Stimulated activated CD4-positive, alpha-beta T cell treated with anti-CD3 and anti-CD28 coated beads, Interleukin-12 subunit alpha, Interleukin-12 subunit beta, amount 100 ng/mL, for 24 hours (primary cell): Measurements from ENCODE around the gene SLC46A3.
"Not testable (repeated sequence)": the region's sequence is repeated elsewhere in the genome, so short reads cannot be mapped to it uniquely, and the experiment has no call there.

Source experiments
- DNase-seq, 2 experiments: peaks; one replicate each; pipeline ENCODE4 v3.0.0-alpha.2; 2020; ENCODE audit warnings: low read depth in 2 of 2

SLC46A3 gene

DNA sequence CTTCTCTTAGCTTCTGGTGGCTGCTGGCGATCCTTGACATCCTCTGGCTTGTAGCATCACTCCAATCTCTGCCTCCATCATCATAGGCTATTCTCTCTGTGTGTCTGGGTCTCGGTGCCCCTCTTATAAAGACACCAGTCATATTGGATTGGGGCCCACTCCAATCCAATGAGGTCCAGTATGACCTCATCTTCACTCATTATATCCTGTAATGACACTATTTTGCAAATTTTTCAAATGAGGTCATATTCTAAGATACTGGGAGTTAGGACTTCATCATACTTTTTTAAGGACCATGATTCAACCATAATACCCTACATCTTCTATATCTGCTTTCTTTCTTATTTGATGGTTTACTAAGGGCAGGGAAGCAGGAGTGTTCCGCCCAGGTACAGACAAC lies 12.0 kb upstream of the SLC46A3 start:
- DNase-seq = no peak

DNA sequence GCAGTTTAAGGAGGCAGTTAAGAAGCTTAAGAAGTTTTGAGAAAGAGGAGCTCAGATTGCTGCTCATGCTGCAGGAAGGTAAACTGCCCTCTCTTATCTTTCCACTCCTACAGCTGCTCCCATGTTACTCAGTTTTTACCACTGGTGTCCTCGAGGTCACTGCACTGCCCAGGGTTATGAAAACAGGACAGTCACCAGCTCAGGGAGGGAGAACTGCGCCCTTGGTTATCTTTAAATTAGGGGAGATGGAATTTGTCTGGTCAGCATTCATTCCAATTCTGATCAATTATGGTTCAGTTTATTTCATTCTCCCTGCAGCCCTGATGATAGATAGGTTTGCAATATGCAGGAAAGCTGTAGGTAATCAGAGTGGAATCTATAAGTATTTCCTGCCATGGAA lies 10.8 kb upstream of the SLC46A3 start:
- DNase-seq = no peak

DNA sequence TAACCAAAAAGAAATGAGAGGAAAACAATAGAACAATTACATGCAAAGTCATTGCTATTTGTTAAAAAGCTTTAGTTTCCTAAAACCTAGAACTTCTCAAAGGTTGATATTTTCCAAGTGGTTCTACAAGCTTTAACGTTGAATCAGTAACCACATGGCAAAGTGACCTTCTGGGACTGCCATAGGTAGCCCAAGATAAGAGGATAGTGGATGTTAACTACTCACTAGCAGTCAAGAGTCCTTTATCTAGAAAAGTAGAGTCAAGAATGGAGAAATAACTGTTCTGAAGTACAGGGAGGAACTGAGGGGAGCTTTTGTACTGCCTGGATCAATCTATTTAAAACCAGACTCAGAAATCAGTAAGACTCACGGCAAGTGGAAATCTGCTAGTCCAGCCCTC lies 9.9 kb upstream of the SLC46A3 start:
- DNase-seq = no peak

DNA sequence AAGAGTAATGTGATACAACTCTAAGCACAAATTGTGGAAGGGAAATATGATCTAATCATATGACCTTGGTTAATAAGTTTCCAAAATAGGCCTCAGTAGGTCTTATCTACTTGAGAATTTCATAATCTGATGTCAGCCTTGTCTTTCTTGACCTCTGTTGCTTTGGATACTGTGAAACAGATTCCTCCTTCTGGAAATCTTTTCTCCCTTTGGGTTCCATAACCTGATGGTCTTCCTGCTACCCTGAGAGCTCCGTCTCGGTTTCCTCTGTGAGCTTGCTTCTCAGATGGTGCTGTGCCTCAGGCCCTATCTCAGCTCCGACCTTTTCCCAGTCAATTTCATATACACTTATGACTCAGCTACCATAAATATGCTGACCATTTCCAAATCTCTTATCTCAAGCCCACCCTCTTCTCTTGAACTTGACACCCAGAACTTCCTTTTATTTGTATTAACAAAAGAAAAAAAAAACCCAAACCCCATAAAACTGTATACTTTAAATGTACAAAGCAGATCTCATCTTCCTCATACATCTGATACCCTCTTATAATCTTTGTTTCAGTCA lies 6.4 kb upstream of the SLC46A3 start:
- no peak for DNase-seq

DNA sequence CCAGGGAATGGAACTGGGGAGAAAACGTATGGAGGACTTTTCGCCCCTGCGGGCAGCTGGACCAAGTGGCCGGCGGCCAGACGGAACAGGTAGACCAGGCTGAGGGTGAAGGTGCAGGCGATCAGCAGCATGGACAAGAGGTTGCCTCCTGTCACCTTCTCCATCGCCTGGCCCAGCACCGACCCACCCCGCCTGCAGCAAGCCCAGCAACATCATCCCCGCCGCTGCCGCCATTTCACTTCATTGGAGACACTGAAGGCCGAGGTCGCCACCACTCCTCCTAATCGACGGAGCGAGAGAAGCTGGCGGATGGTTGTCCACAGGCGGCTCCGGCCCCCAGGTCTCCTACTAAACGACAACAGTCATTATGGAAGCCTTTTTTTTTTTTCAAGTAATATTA lies 5.0 kb upstream of the SLC46A3 start:
- DNase-seq = no peak

DNA sequence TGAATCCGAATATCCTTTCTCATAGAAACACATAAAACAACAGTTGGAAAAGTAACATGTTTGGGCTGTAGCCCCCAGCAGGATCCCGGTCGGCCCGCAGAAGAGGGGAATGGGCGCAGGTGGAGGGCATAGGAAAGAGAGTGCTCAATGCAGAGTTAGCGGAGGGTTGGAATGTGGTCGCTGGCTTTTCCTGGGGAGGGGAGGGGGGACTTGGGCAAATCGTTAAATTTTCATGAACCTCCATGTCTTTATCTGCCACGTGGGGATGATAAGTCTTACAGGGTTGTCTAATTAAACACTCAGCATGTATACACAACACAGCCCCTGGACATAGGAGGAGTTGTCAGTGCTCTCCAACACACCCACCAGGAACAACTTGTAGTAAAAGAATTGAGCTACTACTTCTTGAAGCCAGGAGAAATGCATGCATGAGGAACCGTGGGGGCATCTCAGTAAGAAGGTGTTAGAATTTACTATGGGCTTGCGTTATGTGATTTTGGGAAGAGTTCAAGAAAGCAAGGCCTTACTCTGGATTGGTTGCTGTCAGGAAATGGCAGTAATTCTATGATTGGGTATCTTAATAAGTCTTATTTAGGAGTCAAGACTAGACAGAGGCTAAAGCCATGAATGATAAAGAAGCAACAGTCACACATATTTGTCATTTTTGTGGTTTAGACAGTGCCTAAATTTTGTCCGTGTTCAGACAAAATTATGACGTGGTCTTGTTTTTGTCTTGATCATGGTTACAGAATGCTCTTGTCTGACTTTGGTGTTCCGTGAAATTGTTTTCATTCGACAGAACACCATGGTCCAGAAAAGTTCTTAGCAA lies 671 bp upstream of the SLC46A3 start:
- no peak for DNase-seq

DNA sequence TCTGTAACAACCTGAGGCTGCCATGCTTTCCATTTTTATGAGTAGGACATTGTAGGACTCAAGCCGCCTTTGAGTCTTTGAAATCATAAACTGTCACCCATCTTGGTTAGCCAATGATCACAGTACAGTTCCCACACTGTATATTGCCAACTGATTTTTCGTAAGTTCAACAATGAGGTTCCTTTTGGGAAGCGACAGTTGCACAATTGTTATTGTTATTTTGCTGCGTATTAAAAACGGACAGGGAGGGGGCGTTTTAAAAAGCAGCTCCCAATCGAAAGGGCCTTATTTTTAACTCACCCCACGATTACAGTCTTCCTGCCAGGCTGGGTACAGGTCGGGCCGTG lies 601 bp downstream of the SLC46A3 start:
- no peak for DNase-seq

DNA sequence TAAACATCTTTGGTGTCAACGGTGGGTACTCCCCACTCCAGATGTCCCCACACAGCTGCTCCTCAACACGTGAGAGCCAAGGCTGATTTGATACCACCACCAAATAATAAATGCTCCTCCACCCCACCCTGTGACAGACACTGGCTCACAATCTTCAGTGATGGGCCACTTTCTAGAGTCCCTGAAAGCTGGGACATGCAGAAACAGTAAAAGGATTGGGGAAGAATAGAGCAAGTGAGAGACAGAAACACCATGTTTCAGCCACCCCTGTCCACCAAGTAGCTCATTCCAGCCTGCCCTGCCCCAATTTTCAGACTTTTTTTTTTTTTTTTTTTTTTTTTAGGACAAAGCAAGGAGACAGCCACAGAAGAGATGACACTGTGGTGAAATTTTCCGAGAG lies 1.6 kb downstream of the SLC46A3 start:
- DNase-seq = no peak

DNA sequence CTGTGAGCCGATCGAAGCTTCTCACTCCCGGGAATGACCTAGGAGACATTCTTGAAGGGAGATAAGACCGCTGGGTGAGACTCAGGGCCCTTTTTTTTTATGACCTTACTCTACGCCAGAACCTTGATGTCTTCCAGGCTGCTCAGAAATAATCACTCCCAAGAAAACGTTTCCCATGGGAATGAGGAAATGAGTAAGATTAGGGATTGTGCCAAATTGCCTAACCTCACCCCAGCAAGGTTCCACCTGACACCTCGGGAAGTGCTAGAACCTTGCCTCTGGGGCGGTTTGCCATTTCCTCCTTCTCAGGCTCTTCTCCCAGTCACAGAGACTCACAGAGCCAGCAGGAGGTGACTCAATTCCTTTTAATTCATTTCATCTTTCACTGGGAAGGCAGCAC lies 2.3 kb downstream of the SLC46A3 start:
- no peak for DNase-seq

DNA sequence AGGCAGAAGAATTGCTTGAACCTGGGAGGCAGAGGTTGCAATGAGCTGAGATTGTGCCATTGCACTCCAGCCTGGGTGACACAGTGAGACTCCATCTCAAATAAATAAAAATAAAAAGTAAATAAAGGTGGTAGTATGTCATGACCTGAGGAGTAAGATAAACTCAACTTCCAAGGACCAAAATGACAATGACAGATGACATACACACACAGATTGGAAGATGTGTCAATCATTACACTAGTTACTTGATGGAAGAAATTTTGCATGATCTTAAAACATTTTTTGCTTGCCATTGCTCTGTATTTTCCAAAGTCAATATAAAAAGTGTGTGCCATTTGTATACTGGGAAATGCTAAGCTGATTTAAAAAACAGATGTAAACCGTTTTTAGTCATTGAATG lies 4.1 kb downstream of the SLC46A3 start:
- DNase-seq = no peak

DNA sequence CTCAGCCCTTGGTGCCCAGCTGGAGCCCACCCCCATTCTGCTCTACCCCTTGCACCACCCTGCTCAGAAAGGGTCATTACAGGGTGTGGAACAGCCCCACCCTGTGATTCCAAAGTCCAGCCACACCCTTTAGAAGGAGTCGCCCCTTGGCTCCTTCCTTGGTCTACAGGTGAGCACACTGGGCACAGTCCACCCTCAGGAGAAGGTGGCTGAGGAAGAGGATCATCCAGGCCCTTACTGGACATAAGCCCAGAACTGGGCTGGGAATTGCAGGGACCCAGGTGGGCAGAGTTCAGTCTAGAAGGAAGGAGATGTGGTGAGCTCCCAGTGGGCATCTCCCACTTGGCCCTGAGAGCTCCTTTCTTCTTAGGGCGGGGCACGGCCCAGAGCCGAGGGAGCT lies 8.6 kb downstream of the SLC46A3 start:
- no peak for DNase-seq

DNA sequence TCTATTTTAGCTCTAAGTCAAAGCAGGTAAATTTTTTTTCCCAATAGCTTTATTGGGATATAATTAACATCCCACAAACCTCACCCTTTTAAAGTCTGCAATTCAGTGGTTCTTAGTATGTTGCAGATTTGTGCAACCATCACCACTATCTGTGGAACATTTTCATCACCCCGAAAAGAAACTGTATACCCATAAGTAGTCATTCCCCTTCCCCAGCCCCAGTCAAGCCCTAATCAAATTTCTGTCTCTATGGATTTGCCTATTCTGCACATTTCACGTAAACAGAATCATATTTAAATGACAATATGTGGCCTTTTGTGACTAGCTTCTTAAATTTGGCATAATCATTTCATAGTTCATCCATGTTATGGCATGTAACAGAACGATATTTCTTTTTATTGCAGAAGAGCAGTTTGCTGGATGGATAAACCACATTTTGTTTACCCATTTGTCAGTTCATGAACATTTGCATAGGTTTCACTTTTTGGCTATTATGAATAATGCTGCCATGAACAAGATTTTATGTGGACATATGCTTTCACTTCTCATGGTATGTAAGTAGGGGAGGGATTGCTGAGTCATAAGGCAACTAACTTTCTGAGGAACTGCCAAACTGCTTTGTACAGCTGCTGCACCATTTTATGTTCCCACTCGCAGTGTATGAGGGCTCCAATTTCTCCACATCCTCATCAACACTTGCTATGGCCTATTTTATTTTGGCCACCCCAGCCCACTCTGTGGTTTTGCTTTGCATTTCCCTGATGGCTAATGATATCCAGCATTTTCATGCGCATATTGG lies 10.9 kb downstream of the SLC46A3 start:
- DNase-seq = no peak

DNA sequence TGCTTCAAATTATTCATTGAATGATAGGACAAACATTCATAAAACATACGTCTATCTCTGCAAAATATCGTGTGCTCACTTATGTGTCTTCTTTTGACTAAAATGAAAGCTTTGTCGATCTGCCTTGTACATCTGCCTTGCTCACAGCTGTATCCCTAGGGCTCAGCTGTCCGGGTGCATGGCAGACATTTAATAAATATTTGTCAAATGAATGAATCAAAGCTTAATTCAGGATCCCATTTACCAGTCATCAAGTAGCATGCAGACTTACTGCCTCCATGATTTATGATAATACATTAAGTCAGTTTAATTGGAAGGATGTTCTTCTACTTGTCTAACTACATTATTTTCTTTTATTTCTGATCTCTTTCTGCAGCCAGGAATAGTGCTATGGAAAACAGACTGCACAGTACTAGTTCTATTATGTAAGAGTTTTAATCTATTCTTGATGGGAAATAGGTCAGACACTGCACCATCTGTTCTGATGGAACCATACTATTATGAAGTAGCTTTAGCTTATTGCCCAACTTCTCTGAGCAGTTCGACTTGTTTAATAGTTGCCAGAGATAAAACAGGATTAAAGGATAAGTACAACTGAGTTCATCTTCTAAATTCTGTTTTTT lies 13.2 kb downstream of the SLC46A3 start:
- DNase-seq = no peak

DNA sequence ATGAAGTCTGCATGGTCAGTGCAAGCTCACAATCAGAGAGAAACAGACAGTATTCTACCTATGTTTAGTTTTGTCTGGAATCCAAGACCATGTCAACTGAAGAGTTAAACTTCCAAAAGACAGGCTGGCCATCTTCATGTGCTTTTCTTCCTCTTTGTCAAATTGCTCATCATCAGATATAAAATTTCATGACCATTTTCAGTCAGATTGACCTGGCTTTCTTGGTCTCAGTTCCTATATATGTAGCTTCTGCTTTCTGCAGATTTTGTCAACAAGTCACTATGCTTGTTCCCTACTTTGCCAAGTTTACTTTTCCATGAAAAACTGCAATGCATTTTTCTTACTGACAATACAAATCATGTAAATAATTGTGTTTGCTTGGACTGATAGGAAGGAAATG lies 13.9 kb downstream of the SLC46A3 start:
- DNase-seq = no peak

DNA sequence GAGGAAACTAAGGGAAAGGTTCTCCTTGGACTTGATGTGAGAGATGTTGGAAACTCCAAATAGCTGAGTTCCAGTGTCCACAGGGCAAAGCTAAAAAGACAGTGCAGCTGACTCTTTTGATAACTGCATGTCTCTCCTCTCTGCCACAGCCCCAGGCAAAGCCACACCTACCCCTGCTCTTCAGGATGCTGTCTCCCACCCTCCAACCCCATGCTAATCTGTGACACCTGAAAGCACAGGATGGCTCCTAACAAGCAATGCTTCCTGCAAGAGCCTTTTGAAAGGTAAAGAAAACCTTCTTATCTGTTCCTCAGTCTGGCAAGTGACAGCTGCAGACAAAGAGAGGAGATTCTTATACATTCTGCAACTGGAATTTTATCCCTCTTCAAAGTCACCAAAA lies 14.5 kb downstream of the SLC46A3 start:
- no peak for DNase-seq

DNA sequence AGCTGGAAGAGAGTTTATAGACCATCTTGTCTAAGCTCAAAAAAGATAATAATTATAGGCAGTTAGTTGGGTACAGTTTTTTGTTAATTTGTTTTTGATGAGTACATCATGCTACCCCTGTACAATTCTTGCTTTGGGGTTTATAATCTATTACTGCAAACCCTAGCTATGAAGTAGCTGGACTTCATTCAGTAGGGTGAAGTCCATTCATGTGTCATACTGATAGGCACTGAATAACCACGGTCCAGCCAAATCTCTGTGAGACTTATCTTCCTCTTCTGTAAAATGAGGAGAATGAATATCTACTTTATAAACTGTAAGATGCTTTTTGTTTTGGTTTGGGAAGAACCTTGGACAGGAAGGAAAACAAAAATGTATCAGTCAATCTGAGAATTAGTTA lies 19.5 kb downstream of the SLC46A3 start:
- no peak for DNase-seq

DNA sequence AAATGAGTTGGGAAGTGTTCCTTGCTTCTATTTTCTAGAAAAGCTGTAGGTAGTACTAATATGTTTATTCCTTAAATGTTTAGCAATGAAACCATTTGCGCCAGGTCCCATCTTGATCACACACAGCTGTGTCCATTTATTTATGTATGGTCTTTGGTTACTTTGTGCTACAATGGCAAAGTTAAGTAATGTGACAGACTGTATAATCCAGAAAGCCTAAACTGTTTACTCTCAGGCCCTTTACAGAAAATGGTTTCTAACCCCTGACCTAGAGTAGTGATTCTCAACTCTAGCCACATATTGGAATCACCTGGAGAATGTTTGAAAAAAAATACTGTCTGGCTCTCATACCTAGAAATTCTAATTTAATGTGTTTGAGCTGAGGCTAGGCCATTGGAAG lies 21.3 kb downstream of the SLC46A3 start:
- no peak for DNase-seq

DNA sequence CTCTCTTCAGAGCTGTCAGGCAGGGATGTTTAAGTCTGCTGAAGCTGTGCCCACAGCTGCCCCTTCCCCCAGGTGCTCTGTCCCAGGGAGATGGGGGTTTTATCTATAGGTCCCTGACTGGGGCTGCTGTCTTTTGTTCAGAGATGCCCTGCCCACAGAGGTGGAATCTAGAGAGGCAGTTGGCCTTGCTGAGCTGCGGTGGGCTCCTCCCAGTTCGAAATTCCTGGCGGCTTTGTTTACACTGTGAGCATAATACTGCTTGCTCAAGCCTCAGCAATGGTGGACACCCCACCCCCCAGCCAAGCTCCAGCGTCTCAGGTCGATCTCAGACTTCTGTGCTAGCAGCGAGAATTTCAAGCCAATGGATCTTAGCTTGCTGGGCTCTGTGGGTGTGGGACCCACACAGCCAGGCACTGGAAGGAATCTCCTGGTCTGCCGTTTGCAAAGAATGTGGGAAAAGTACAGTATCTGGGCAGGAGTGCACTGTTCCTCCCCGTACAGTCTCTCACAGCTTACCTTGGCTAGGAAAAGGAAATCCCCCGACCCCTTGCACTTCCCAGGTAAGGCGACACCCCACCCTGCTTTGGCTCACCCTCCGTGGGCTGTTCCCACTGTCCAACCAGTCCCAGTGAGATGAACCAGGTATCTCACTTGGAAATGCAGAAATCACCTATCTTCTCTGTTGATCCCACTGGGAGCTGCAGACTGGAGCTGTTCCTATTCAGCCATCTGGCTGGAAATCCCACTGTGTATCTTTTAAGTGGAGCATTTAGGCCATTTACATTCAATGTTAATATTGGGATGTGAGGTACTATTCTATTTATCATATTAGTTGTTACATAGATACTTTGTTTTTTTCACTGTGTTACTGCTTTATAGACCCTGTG lies 24.9 kb downstream of the SLC46A3 start:
- not testable (repeated sequence) for DNase-seq

DNA sequence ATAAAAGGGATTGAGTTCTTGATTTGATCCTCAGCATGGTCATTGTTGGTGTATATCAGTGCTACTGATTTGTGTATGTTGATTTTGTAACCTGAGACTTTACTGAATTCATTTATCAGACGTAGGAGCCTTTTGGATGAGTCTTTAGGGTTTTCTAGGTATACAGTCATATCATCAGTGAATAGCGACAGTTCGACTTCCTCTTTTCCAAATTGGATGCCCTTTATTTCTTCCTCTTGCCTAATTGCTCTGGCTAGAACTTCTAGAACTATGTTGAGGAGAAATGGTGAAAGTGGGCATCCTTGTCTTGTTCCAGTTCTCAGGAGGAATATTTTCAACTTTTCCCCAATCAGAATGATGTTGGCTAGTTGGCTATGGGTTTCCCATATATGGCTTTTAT lies 32.9 kb downstream of the SLC46A3 start:
- no peak for DNase-seq

DNA sequence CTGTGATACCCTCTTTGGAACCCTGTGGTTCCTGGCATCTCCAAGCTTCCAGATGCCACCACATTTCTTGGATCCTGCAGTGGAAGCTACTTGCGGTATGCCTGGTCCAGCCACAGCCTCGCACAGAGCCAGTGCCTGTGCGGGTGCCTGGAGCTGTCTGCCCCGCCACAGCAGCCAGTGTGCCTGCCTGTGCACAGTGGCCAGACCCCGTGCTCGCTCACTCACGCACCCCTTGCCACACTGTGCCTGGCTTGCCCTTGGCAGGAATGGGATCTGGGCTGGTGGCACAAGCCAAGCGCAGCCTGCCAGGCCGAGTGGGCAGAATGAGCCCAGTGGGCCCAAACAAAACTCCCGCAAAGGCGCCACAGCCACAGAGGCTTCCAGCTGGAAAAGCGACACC lies 33.7 kb downstream of the SLC46A3 start:
- no peak for DNase-seq

DNA sequence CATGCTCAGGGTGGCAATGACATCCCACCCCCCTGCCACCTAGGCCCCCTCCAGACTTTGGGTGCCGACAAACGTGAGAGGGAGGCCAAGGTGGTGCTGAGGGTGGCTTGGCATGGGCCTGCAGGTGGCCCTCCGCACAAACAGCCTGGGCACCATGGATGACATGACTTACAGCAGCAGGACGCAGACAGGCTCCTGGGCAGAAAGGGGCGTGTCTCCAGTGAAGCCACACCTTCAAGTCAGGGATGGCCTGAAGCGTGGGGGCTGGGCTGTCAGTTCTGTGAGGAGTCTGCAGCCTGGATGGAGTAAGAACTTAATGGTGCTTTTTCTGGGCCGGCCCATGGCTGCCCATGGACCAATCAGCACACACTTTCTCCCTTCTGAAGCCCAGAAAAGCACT lies 34.5 kb downstream of the SLC46A3 start:
- DNase-seq = no peak

DNA sequence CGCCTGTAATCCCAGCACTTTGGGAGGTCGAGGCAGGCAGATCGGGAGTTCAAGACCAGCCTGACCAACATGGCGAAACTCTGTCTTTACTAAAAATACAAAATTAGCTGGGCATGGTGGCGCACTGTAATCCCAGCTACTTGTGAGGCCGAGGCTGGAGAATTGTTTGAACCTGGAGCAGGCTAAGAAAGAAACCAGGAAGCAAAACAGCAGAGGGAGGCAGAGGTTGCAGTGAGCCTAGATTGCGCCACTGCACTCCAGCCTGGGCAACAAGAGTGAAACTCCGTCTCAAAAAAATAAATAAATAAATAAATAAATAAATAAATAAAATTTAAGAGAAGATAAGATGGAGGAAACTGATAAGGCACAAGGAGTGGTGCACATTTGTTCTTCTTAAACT lies 35.6 kb downstream of the SLC46A3 start:
- DNase-seq = not testable (repeated sequence)
